ENCODE data around the gene DCUN1D2.
"Not testable (repeated sequence)": the region's sequence is repeated elsewhere in the genome, so short reads cannot be mapped to it uniquely, and the experiment has no call there.

DCUN1D2 gene

GRCh38 chr13:113449693-113450347 is 40.7 kb downstream of the DCUN1D2 start:
- in situ Hi-C loops (cut with MboI; ENCODE audit: low sequenced_read_pairs), result no loop called here

GRCh38 chr13:113448885-113449692 is 41.4 kb downstream of the DCUN1D2 start:
- in situ Hi-C loops (cut with MboI; ENCODE audit: low sequenced_read_pairs), result no loop called here

GRCh38 chr13:113448545-113448884 is 42.0 kb downstream of the DCUN1D2 start:
- in situ Hi-C loops (cut with MboI; ENCODE audit: low sequenced_read_pairs), result no loop called here

- in situ Hi-C loops (cut with MboI; ENCODE audit: low sequenced_read_pairs), result no loop called here
Measured at GRCh38 chr13:113447596-113447995, 42.9 kb downstream of the DCUN1D2 start.

- in situ Hi-C loops (cut with MboI; ENCODE audit: low sequenced_read_pairs), result no loop called here
Measured at GRCh38 chr13:113446488-113446854, 44.0 kb downstream of the DCUN1D2 start.

- in situ Hi-C loops (cut with MboI; ENCODE audit: low sequenced_read_pairs), result no loop called here
Measured at GRCh38 chr13:113445791-113446487, 44.6 kb downstream of the DCUN1D2 start.

- in situ Hi-C loops (cut with MboI; ENCODE audit: low sequenced_read_pairs), result no loop called here
Measured at GRCh38 chr13:113443991-113444390, 46.5 kb downstream of the DCUN1D2 start.

GRCh38 chr13:113442985-113443362 is 47.5 kb downstream of the DCUN1D2 start:
- in situ Hi-C loops (cut with MboI; ENCODE audit: low sequenced_read_pairs), result no loop called here

- in situ Hi-C loops (cut with MboI; ENCODE audit: low sequenced_read_pairs), result no loop called here
Measured at GRCh38 chr13:113442354-113442984, 48.0 kb downstream of the DCUN1D2 start.

- in situ Hi-C loops (cut with MboI; ENCODE audit: low sequenced_read_pairs), result no loop called here
Measured at GRCh38 chr13:113441661-113442060, 48.9 kb downstream of the DCUN1D2 start.

GRCh38 chr13:113437408-113438010 is 53.0 kb downstream of the DCUN1D2 start:
- in situ Hi-C loops (cut with MboI; ENCODE audit: low sequenced_read_pairs), result no loop called here

GRCh38 chr13:113436866-113437265 is 53.6 kb downstream of the DCUN1D2 start:
- in situ Hi-C loops (cut with MboI; ENCODE audit: low sequenced_read_pairs), result not testable (repeated sequence)

GRCh38 chr13:113435907-113436306 is 54.6 kb downstream of the DCUN1D2 start:
- in situ Hi-C loops (cut with MboI; ENCODE audit: low sequenced_read_pairs), result not testable (repeated sequence)

- in situ Hi-C loops (cut with MboI; ENCODE audit: low sequenced_read_pairs), result no loop called here
Measured at GRCh38 chr13:113433391-113433916, 57.1 kb downstream of the DCUN1D2 start.

GRCh38 chr13:113432506-113433270 is 57.8 kb downstream of the DCUN1D2 start:
- in situ Hi-C loops (cut with MboI; ENCODE audit: low sequenced_read_pairs), result no loop called here

- in situ Hi-C loops (cut with MboI; ENCODE audit: low sequenced_read_pairs), result no loop called here
Measured at GRCh38 chr13:113431171-113431570, 59.3 kb downstream of the DCUN1D2 start.

GRCh38 chr13:113430378-113431110 is 60.0 kb downstream of the DCUN1D2 start:
- in situ Hi-C loops (cut with MboI; ENCODE audit: low sequenced_read_pairs), result no loop called here

GRCh38 chr13:113429608-113429985 is 60.9 kb downstream of the DCUN1D2 start:
- in situ Hi-C loops (cut with MboI; ENCODE audit: low sequenced_read_pairs), result no loop called here

GRCh38 chr13:113428871-113429607 is 61.5 kb downstream of the DCUN1D2 start:
- in situ Hi-C loops (cut with MboI; ENCODE audit: low sequenced_read_pairs), result no loop called here
